ENCODE measurements around the gene MAP4K4. TPM values are rescaled to one million over a fixed set of nuclear protein-coding genes. Genes with fewer than 3 reads are reported as not detected.

The MAP4K4 gene
- total and polyA plus RNA-seq, 5 donors: 30.8 to 64.5 (median 61.7) TPM

DNA sequence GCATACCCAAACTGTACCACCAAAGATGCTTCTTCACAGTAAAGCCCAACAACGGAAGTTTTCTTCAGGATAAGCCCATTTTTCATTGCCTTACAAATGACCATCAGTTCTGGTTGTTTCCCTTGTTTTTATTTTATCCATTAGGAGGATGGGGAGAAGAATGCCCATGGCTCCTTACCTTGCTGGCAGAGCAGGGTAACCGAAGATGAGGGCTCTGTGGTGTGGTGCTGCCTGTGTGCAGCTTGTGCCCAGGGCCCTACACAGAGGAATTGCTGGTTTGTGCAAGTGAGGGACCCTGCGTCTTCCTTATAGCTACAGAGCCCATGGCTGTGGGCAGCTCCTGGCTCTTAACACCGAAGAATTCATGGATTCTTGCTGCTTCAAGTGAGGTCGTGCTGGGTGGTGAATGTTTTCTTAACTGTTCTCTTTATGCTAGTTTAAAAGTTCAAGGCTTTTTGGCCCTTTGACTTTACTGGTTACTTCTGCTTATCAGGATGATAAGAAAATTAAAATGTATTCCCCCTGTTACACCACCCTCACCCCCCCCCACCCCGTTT is 110.6 kb downstream of the MAP4K4 start:
- peaks cover 7% of the 10 kb centered on the region for H3K4me1 ChIP-seq (ENCODE audit: control insufficient read depth, insufficient read depth, low read length)
- intact Hi-C loops (cut with DNase I): no loop called here
- H3K27me3 ChIP-seq (ENCODE audit: control insufficient read depth, insufficient read depth): no peaks in the 10 kb centered on the region
- H3K27ac ChIP-seq (ENCODE audit: low read length): no peak overlapping the region
- no peak for DNase-seq
- no peaks in the 10 kb centered on the region for H3K9me3 ChIP-seq (ENCODE audit: control insufficient read depth, low read length)
- no peak overlapping the region for H3K4me3 ChIP-seq (ENCODE audit: low read length)
- 72% methylated on average over 6 of the region's 6 CpGs for WGBS
- ATAC-seq: no peak

DNA sequence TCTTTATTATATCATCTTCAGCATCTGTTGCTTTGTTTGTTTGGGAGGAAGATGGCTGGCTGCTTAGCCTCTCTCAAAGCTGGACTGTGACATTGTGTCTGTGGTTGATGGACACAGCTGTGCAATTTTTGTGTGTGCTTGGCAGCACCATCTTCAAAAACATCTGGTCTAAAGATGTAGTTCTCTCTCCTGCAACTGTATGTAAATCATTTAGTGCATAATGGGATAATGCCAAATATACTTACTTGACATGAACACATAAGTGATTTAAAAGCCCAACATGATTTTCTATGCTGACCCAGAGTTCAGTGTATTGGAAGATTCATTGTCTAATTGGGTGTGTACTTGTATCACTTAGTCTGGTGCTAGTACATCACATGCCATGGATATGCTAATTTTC is 112.2 kb downstream of the MAP4K4 start:
- intact Hi-C loops (cut with DNase I): no loop called here
- H3K27me3 ChIP-seq (ENCODE audit: control insufficient read depth, insufficient read depth): no peaks in the 10 kb centered on the region
- no peak overlapping the region for H3K27ac ChIP-seq (ENCODE audit: low read length)
- no peak overlapping the region for H3K4me3 ChIP-seq (ENCODE audit: low read length)
- H3K4me1 ChIP-seq (ENCODE audit: control insufficient read depth, insufficient read depth, low read length): peaks cover 5% of the 10 kb centered on the region
- DNase-seq (no peak), ATAC-seq (no peak)
- H3K9me3 ChIP-seq (ENCODE audit: control insufficient read depth, low read length): no peaks in the 10 kb centered on the region

DNA sequence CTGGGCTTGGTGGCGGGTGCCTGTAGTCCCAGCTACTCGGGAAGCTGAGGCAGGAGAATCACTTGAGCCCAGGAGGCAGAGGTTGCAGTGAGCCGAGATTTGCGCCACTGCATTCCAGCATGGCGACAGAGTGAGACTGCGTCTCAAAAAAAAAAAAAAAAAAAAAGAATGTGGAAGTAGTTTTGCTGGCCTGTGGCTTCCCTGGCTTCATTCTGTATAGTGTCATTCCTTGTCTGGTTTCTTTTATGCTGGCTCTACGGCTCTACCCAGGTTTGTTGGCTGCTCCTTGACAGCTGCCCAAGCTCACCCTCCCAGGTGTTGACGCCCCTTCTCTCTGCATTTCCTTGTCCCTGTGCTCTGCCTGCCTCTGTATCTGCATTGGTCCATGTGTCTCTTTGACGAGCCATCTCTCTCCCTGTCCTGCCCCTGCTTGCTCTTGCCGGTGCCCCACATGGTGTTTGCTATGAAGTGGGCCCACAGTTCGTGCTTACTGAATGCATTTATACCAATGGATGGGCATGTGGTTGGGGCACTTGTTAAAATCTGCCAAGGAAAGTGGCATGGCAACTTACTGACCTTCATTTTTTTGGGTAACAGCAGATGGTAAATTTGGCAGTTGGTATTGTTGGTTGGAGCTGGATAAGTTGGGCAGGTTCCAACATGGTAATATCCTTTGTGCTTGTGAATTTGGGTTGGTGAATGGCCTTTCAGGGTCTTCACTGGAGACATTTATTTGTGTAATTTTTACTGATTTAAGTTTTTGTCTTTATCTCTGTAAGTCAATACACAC is 113.9 kb downstream of the MAP4K4 start:
- Histone ChIP-seq H3K27ac (ENCODE audit: low read length) (no peak overlapping the region), H3K4me3 (ENCODE audit: low read length) (no peak overlapping the region), H3K27me3 (ENCODE audit: control insufficient read depth, insufficient read depth) (no peaks in the 10 kb centered on the region), H3K4me1 (ENCODE audit: control insufficient read depth, insufficient read depth, low read length) (peaks cover 13% of the 10 kb centered on the region), H3K9me3 (ENCODE audit: control insufficient read depth, low read length) (no peaks in the 10 kb centered on the region)
- WGBS: 94% methylated on average over 11 of the region's 11 CpGs
- no peak for ATAC-seq
- intact Hi-C loops (cut with DNase I): no loop called here
- DNase-seq: no peak

DNA sequence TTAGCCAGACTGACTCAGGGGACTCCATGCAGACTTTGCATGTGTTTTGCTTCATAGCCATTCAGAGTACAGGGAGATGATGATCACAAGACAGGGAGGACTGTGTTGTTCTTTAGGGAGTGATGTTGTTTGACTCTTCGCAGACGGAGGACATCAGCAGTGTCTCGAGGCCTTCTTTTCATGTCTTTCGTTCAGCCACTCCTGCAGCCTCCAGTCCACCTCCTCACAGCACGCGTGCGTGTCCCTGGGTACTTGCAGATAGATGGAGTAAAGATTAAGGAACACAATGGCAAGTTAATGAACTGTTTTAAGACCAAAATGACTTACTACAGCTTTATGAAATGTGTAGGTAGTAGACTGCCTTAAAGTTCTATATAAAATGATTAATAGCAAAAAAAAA is 114.7 kb downstream of the MAP4K4 start:
- no peak for DNase-seq
- ATAC-seq: no peak
- Histone ChIP-seq H3K4me3 (ENCODE audit: low read length) (no peak overlapping the region), H3K27me3 (ENCODE audit: control insufficient read depth, insufficient read depth) (no peaks in the 10 kb centered on the region), H3K9me3 (ENCODE audit: control insufficient read depth, low read length) (no peaks in the 10 kb centered on the region), H3K4me1 (ENCODE audit: control insufficient read depth, insufficient read depth, low read length) (peaks cover 15% of the 10 kb centered on the region), H3K27ac (ENCODE audit: low read length) (no peak overlapping the region)
- intact Hi-C loops (cut with DNase I): no loop called here
- WGBS: 93% methylated on average over 7 of the region's 7 CpGs

DNA sequence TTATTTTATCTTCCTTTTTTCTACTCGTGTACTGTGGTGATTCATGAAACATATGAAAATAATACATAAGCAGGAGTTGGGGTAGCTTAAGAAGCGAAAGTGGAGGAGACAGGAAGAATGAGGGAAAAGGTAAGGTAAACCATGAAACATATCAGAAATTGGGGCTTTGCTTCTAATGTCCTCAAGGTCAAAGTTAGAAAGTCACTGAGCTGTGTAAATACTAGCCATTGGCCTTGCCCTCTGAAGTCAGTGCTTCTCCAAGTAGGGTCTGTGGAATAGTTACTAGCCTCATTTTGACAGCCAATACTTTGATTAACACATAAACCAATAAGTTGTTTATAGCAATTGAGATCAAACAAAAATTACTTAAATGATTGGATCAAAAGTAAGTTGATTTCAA is 117.2 kb downstream of the MAP4K4 start:
- Histone ChIP-seq H3K27me3 (ENCODE audit: control insufficient read depth, insufficient read depth) (no peaks in the 10 kb centered on the region), H3K4me3 (ENCODE audit: low read length) (no peak overlapping the region), H3K27ac (ENCODE audit: low read length) (no peak overlapping the region), H3K4me1 (ENCODE audit: control insufficient read depth, insufficient read depth, low read length) (peaks cover 20% of the 10 kb centered on the region), H3K9me3 (ENCODE audit: control insufficient read depth, low read length) (no peaks in the 10 kb centered on the region)
- ATAC-seq: no peak
- whole genome bisulfite sequencing: 89% methylated on average over 2 of the region's 2 CpGs
- no peak for DNase-seq
- intact Hi-C loops (cut with DNase I): no loop called here

DNA sequence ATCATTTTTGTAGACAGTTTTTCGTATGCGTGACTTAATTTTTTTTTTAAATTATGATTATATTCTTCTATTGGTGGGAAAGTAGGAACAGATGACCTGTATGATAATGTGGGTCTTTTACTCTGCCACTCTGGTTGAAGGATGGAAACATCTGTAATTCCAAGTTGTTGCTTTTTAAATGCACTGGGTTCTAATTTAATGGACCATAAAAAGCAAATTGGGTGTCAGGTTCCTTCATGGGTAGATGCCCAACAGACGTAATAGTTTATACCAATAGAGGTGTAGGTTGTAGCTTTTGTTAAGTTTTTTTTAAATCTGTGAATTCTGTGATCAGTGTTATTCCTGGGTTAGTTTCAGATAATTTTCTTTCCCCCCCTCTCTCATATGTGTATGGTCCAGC is 117.6 kb downstream of the MAP4K4 start:
- Histone ChIP-seq H3K4me3 (ENCODE audit: low read length) (no peak overlapping the region), H3K9me3 (ENCODE audit: control insufficient read depth, low read length) (no peaks in the 10 kb centered on the region), H3K27me3 (ENCODE audit: control insufficient read depth, insufficient read depth) (no peaks in the 10 kb centered on the region), H3K4me1 (ENCODE audit: control insufficient read depth, insufficient read depth, low read length) (peaks cover 20% of the 10 kb centered on the region), H3K27ac (ENCODE audit: low read length) (no peak overlapping the region)
- ATAC-seq (no peak), DNase-seq (no peak)
- intact Hi-C loops (cut with DNase I): no loop called here
- 96% methylated on average over 3 of the region's 3 CpGs for WGBS

DNA sequence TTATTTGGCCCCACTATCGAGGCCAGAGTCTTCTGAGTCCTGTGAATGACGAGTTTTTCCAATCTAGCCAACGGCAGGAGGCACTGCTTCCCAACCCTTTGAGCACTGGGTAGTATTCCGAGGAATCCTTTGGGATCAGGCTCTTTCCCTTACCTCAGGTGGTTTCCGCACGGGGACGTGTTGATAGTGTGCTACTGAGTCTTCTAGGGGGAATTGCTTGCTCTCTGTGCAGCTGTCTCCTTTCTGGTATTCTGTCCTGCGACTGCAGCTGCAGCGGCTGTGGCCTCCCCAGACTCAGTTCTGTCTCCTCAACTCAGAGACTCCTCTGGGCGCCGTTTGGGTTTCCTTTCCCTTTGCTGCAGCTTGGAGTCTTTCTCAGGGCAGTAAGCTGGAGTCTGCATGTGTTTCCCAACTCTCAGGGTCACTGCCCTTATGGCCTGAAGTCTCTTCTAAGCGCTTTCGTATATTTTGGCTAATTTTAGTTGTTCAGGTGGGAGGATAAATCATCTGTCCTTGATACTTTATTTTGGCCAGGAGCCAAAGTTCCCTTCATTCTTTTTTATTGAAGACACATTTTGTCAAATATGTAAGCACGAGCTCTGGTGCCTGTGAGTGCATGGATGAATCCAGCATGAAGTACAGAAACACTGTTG is 118.4 kb downstream of the MAP4K4 start:
- no peak for ATAC-seq
- peaks cover 20% of the 10 kb centered on the region for H3K4me1 ChIP-seq (ENCODE audit: control insufficient read depth, insufficient read depth, low read length)
- DNase-seq: no peak
- H3K4me3 ChIP-seq (ENCODE audit: low read length): no peak overlapping the region
- intact Hi-C loops (cut with DNase I): no loop called here
- H3K27me3 ChIP-seq (ENCODE audit: control insufficient read depth, insufficient read depth): no peaks in the 10 kb centered on the region
- no peaks in the 10 kb centered on the region for H3K9me3 ChIP-seq (ENCODE audit: control insufficient read depth, low read length)
- WGBS: 61% methylated on average over 14 of the region's 14 CpGs
- no peak overlapping the region for H3K27ac ChIP-seq (ENCODE audit: low read length)

DNA sequence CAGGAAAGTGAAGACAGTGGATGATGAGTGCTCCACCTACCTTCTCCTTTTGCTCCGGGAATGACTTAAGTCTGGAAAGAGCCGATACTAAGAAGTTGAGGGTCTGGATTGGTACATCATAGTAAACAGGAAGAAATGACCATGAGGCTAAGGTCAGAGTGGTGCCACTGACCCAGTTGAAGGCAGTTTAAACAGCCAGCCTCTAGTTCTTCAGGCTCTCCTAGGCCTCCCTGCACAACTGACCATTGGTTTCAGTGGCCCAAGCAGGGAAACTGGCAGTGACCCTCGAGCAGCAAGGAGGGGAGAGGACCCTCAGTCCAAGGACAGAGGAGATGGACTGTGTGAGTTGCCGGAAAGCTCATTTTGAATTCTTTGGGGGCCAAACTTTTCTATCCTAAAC is 119.1 kb downstream of the MAP4K4 start:
- intact Hi-C loops (cut with DNase I): no loop called here
- DNase-seq (no peak), ATAC-seq (no peak)
- H3K4me1 ChIP-seq (ENCODE audit: control insufficient read depth, insufficient read depth, low read length): peaks cover 17% of the 10 kb centered on the region
- no peak overlapping the region for H3K27ac ChIP-seq (ENCODE audit: low read length)
- H3K9me3 ChIP-seq (ENCODE audit: control insufficient read depth, low read length): no peaks in the 10 kb centered on the region
- H3K27me3 ChIP-seq (ENCODE audit: control insufficient read depth, insufficient read depth): no peaks in the 10 kb centered on the region
- 75% methylated on average over 4 of the region's 4 CpGs for WGBS
- H3K4me3 ChIP-seq (ENCODE audit: low read length): no peak overlapping the region

DNA sequence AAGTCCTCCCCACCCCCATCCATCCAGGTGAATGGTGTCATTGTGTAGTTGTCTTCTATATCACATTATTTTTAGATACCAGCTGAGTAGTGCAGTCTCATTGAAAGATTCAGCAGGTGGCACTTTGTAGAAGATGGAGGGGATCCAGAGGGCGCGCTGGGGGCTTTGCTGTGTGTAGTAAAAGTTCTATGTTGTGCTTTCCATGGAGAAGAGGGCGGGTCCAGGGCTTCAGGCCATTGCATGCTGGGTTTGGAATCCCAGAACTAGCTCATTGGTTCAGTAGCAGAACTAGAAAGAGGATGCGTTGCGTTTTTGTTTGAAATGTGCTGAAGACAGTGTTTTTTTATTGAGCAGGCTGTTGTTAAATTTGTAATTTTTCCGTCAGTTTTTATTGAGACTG is 120.0 kb downstream of the MAP4K4 start:
- intact Hi-C loops (cut with DNase I): no loop called here
- H3K4me1 ChIP-seq (ENCODE audit: control insufficient read depth, insufficient read depth, low read length): peaks cover 17% of the 10 kb centered on the region
- no peaks in the 10 kb centered on the region for H3K9me3 ChIP-seq (ENCODE audit: control insufficient read depth, low read length)
- no peak overlapping the region for H3K4me3 ChIP-seq (ENCODE audit: low read length)
- H3K27ac ChIP-seq (ENCODE audit: low read length): no peak overlapping the region
- WGBS: 91% methylated on average over 6 of the region's 6 CpGs
- H3K27me3 ChIP-seq (ENCODE audit: control insufficient read depth, insufficient read depth): no peaks in the 10 kb centered on the region
- DNase-seq (no peak), ATAC-seq (no peak)

DNA sequence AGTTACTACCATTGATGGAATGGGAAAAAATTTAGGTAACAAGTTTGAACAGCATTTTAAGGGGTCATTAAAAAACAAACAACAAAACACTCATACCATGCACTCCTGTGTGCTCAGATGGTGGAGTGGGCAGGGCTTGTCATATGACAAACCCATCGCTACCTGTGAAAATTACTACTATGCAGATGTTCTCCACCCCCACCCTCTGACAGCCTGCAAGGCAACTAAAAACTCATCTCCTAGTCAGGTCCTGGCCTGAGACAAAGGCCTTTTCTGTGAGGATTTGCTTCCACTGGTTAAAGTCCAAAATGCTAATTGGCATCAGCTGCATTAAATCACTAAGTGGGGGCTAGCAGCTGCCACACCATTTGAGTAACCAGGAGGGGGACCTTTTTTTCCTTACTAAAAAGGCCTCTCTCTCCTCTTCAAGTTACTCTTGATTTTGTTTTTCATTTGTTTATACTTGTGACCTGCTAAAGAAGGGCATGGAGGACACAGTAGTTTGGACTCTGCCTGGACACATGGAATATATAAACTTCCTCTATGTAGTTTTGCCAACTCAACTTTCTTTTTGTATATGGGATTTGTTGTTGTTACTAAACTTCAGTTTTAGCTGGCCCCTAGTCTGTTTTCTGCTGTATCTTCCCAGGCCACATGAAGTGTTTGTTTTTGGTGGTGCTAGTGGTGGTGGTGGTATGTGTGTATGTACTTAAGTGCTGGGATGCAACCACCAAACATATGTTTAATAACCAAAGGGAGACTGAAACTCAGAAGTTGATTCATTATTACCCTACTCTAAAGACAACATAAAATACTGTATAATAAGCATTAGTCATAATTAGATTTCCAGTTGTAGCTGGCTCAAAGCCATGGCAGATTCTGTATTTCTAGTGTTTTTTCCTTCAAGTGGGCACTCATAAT is 121.3 kb downstream of the MAP4K4 start:
- Histone ChIP-seq H3K27ac (ENCODE audit: low read length) (no peak overlapping the region), H3K4me3 (ENCODE audit: low read length) (no peak overlapping the region), H3K27me3 (ENCODE audit: control insufficient read depth, insufficient read depth) (no peaks in the 10 kb centered on the region), H3K4me1 (ENCODE audit: control insufficient read depth, insufficient read depth, low read length) (peaks cover 17% of the 10 kb centered on the region), H3K9me3 (ENCODE audit: control insufficient read depth, low read length) (no peaks in the 10 kb centered on the region)
- WGBS: 88% methylated on average over 1 of the region's 1 CpG
- DNase-seq (no peak), ATAC-seq (no peak)
- intact Hi-C loops (cut with DNase I): no loop called here

DNA sequence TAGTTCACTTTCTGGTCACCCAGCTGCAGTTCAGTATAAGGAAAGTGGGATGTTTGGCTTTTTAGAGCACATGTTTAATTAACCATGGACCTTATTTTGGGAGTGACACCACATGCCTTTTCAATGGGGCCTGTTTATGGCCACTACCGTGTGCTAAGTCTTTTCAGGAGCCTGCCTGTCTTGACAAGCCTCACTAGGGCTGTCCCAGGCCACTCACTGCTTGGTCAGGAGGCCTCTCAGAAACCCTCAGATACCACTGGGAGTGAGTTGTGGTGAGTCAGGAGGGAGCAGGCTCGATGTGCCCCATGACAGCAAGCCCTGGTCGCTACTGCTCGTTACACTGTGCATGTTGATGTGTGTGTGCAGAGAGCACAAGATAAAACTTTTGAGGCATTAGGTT is 123.0 kb downstream of the MAP4K4 start:
- no peaks in the 10 kb centered on the region for H3K27me3 ChIP-seq (ENCODE audit: control insufficient read depth, insufficient read depth)
- no peaks in the 10 kb centered on the region for H3K9me3 ChIP-seq (ENCODE audit: control insufficient read depth, low read length)
- no peak for DNase-seq
- peaks cover 17% of the 10 kb centered on the region for H3K4me1 ChIP-seq (ENCODE audit: control insufficient read depth, insufficient read depth, low read length)
- no peak overlapping the region for H3K27ac ChIP-seq (ENCODE audit: low read length)
- WGBS: 52% methylated on average over 4 of the region's 4 CpGs
- no peak overlapping the region for H3K4me3 ChIP-seq (ENCODE audit: low read length)
- peak in 1 of 2 donors; percentile 45 for ATAC-seq
- intact Hi-C loops (cut with DNase I): loop anchor here in 3 of 4 donors (10.0 kb wide), 3 partner anchors 56 to 126 kb away; partner anchors contain the start of gene MAP4K4 (in 1 of the 3)

Measured in right cardiac atrium (tissue), 5 donors.